HG03280 (cell line): Measurements from ENCODE around the gene SERPINI2.

Source experiments
- ATAC-seq: cut with Tn5 transposase; IDR thresholded peaks from one replicate; pipeline ENCODE4 v1.9.1; 2021; ENCODE audit warnings: mild to moderate bottlenecking, moderate library complexity; ENCODE audit not compliant: unreplicated experiment

SERPINI2 gene

DNA sequence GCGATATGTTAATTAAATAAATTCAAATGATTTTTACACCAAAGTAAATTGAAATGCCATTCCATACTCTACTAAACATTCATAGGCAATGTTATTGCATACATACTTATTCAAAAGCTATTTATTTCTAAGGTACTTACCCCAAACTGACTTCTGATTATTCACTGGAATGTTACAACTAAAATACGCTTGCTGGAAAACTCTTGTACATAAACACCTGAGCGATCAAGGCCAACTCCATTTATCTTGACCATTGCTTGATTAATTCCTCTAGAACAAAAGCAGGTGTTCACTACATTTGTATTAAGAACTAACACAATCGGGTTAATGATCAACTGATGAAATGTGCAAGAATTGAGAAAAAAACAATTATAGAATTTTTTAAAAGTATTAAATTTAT is at the start of gene SERPINI2:
TSS of gene SERPINI2 (minus strand) at position 180 of the 400 bp plus-strand sequence. CDS start 2,208 bp downstream, outside the sequence.
- ATAC-seq: no peak

- ATAC-seq: no peak
These were observed 47.1 kb upstream of the SERPINI2 start for GRCh38 chr3:167521006-167521355.

- ATAC-seq: no peak
These were observed 46.6 kb upstream of the SERPINI2 start for GRCh38 chr3:167520266-167521005.

DNA sequence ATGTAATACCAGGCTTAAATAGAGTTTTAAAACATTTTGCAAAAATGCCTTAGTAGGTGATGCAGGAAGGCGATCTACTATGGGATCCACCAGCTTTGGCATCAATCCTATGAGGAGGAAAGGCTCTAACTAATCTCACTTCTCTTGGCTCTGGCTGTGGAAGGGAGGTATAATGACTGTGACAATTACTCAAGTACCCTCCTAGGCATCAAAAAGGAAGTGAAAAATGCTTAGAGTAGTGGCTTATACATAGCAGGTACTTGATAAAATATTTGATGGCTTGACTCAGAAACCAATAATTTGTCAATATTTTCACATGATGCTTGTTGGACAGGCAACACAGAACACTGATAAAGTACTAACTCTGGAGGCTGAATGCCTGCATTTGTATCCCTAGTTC is 34.1 kb upstream of the SERPINI2 start:
- no peak for ATAC-seq

- ATAC-seq: no peak
These were observed 28.6 kb upstream of the SERPINI2 start for GRCh38 chr3:167502401-167502800.

DNA sequence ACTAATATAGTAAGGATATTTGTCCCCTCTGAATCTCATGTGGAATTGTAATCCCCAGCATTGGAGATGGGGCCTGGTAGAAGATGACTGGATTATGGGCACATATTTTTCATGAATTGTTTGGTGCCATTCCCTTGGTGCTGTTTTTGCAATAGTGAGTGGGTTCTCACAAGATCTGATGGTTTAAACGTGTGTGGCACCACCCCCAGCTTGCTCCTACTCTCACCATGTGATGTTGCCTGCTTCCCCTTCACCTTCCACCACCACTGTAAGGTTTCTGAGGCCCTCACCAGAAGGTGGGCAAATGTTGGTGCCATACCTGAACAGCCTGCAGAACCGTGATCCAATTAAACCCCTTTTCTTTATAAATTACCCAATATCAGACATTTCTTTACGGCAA is 28.1 kb upstream of the SERPINI2 start:
- no peak for ATAC-seq

- ATAC-seq: no peak
These were observed 24.1 kb upstream of the SERPINI2 start for GRCh38 chr3:167497903-167498302.

DNA sequence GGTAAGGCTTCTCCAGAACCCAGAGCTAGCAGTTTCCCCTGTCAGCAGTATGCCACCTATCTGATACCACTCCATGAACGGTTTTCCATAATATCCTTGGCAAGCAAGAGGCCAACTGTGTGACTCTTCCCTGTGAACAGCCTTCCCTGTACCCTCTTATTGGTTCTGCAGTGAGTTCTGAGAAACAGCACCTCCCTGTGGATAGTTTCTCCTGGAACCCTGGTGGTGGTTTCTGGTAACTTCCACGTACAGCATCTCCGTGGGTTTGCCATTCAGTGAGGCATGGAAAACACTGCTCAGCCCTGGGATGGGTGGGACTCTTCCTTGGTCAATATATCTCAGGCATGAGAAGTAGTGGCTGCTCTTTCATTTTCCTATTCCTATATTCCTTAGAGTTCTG is 19.4 kb upstream of the SERPINI2 start:
- ATAC-seq: peak; percentile 41

DNA sequence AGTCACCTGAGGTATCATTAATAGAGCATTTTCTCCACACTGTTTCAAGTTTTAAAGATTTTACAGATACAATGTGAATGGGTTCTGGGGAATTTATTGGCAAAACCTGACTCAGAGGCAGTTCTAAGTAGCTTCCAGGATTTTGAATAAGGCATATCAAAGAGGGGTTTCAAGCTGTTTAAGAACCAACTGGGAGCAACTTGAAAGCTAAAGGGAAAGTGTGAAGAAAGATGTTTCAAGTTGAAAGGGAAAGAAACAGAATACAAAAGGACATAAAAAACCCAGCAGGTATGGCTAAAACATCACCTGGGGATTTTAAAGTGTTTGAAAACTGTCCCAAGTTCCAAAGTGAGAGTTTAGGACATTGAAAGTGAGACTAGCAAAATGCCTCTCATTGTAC is 17.8 kb upstream of the SERPINI2 start:
- ATAC-seq: no peak

GRCh38 chr3:167489571-167489970 is 15.7 kb upstream of the SERPINI2 start:
- ATAC-seq: no peak

- ATAC-seq: no peak
These were observed 13.7 kb upstream of the SERPINI2 start for GRCh38 chr3:167487556-167487955.

- ATAC-seq: no peak
These were observed 10.7 kb upstream of the SERPINI2 start for GRCh38 chr3:167484551-167484950.

- no peak for ATAC-seq
These were observed 10.1 kb upstream of the SERPINI2 start for GRCh38 chr3:167483708-167484475.

DNA sequence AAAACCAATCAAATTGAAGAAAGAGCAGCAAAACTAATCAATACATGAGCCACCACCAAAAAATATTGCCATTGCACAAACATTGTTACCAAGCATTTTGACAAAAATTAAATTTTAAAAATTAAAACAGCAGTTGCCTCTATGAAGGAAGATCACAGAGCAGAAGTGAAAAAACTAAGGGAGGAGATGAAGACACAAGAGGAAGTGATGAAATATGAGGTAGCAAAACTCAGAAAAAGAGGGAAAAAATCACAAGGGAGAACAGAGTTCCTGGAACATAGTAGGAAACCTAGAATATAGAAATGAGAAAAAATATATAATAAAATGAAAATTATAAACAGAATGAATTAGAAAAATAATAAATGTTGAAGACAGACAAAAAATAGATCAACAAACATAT is 7.3 kb upstream of the SERPINI2 start:
- no peak for ATAC-seq

- no peak for ATAC-seq
These were observed 6.9 kb upstream of the SERPINI2 start for GRCh38 chr3:167480748-167481147.

- no peak for ATAC-seq
These were observed 4.5 kb downstream of the SERPINI2 start for GRCh38 chr3:167469381-167469780.

GRCh38 chr3:167467848-167468611 is 5.8 kb downstream of the SERPINI2 start:
- ATAC-seq: no peak

GRCh38 chr3:167466966-167467365 is 6.9 kb downstream of the SERPINI2 start:
- no peak for ATAC-seq

- no peak for ATAC-seq
These were observed 17.6 kb downstream of the SERPINI2 start for GRCh38 chr3:167456157-167456799.

DNA sequence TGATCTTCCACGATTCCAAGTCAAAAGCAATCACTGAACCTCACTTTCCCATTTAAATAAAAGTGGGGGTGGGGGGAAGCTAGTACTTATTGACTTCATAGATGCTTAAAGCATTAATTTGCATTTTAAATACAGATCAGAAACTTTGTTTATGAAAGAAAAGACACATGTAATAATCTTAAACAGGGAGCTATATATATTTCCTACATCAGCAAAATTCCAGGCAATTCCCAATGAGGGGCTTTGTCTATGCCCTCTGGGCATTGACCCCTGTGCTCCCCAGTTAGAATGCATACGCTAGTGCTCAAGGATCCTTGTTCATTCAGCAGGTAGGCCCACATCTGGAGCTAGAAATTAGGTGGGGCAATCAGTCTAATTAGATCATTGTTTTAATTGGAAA is 20.0 kb downstream of the SERPINI2 start:
- no peak for ATAC-seq

DNA sequence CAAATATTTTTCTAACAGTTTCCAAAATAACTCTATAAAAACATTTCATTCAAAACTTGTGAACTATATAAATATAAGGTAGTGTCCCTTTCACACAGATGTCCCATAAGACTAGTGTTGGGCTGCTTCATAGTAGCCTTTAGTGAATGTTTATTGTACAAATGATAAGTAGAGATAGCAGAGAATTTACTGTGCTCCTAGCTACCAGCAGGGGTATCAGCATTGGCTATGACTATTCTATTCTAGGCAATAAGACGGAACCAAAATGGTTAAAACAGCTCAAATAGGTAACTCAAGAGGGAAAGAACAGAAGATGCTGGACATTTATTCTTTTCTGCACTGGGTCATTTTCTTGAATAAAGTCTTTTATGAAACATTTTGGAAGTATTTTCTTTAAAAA is 22.6 kb downstream of the SERPINI2 start:
- ATAC-seq: no peak
